Chondrocyte (in vitro differentiated cells): Measurements from ENCODE around the gene NUP85. TPM values are rescaled to one million over a fixed set of nuclear protein-coding genes. Genes with fewer than 3 reads are reported as not detected.
"Not testable (repeated sequence)": the region's sequence is repeated elsewhere in the genome, so short reads cannot be mapped to it uniquely, and the experiment has no call there.

Source experiments
- DNase-seq: peaks from one replicate; pipeline ENCODE4 v3.0.0; 2021; ENCODE audit warnings: mixed read lengths, low spot score
- H3K27ac Mint-ChIP-seq: one replicate; pipeline ENCODE4 v1.8.0; 2021; ENCODE audit warnings: mild to moderate bottlenecking, moderate library complexity, mixed read lengths; ENCODE audit not compliant: unreplicated experiment
- H3K27me3 Mint-ChIP-seq: 2 replicates; pipeline ENCODE4 v1.8.0; 2021; ENCODE audit warnings: low read depth, mixed read lengths
- H3K36me3 Mint-ChIP-seq: 2 replicates; pipeline ENCODE4 v1.8.0; 2021; ENCODE audit warnings: low read depth, mixed read lengths
- H3K4me1 Mint-ChIP-seq: 2 replicates; pipeline ENCODE4 v1.8.0; 2021; ENCODE audit warnings: low read depth, mild to moderate bottlenecking, mixed read lengths
- H3K4me3 Mint-ChIP-seq: one replicate; pipeline ENCODE4 v1.8.0; 2021; ENCODE audit warnings: mild to moderate bottlenecking, moderate library complexity, mixed read lengths; ENCODE audit not compliant: unreplicated experiment
- H3K9me3 Mint-ChIP-seq: 2 replicates; pipeline ENCODE4 v1.8.0; 2021; ENCODE audit warnings: low read depth, mixed read lengths
- long read RNA-seq: library from polyadenylated mRNA; stranded (forward); transcript quantifications from one replicate; pipeline ENCODE4 v2.0.0, GENCODE V29; 2021
- total RNA-seq: library from RNA; stranded (reverse); gene quantifications from 3 replicates; pipeline ENCODE4 v1.2.1, GENCODE V29; 2021
- TF ChIP-seq, protein P1 (sequence below): fragments of 200-600 bp; sonication (generic); IDR thresholded peaks from 2 replicates; pipeline ENCODE4 v1.5.0; 2021; ENCODE audit warnings: antibody characterized with exemption, mild to moderate bottlenecking, moderate library complexity

The NUP85 gene, protein sequence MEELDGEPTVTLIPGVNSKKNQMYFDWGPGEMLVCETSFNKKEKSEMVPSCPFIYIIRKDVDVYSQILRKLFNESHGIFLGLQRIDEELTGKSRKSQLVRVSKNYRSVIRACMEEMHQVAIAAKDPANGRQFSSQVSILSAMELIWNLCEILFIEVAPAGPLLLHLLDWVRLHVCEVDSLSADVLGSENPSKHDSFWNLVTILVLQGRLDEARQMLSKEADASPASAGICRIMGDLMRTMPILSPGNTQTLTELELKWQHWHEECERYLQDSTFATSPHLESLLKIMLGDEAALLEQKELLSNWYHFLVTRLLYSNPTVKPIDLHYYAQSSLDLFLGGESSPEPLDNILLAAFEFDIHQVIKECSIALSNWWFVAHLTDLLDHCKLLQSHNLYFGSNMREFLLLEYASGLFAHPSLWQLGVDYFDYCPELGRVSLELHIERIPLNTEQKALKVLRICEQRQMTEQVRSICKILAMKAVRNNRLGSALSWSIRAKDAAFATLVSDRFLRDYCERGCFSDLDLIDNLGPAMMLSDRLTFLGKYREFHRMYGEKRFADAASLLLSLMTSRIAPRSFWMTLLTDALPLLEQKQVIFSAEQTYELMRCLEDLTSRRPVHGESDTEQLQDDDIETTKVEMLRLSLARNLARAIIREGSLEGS
- 36.7 to 63.9 TPM (median 41.3 TPM) in 3 replicates for total RNA-seq
- long read RNA-seq, transcript NUP85-201 (19 exons, 2,121 nt): major isoform, 28 of 45 reads
- long read RNA-seq, partial matches to known transcripts: 2 of 45 reads
- long read RNA-seq, other reads (novel, unspliced or antisense): 10 of 45 reads

DNA sequence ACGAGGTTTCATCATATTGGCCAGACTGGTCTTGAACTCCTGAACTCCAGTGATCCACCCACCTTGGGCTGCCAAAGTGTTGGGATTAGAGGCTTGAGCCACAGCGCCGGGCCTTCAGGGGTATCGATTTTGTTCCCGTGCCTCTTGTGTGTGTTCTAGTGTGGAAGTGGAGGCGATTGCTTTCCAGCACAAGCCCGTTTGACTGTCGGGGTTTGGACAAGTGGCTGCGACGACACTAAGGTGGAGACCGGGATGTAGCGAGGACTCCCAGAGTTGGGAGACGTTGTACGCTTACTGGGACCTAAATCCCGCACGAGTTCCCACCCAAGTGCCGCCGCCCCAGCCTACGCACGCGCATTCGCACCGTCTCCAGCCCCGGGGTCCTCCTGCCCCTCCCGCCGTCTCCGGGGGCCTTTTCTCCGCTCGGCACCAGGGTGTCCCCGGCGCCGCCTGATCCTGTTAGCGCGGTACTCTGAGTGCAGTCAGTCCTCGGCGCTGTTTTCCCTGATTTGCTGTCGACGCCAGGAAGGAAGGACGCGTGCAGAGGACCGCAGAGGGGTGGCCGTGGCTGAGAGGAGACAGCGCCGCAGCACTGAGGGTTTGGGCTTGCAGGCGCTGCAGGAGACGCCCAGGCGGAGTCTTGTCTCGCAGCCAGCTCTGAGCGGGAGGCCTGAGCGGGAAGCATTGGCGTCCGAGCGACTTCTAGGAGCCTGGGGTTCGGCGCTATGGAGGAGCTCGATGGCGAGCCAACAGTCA is at the start of gene NUP85:
Gene NUP85, plus strand, starts transcription at position 643 of the 756 bp plus-strand sequence. Its CDS starts 83 bp downstream, at position 726.
- H3K4me3 Mint-ChIP-seq: peak within 1 kb of the TSS; percentile 91

DNA sequence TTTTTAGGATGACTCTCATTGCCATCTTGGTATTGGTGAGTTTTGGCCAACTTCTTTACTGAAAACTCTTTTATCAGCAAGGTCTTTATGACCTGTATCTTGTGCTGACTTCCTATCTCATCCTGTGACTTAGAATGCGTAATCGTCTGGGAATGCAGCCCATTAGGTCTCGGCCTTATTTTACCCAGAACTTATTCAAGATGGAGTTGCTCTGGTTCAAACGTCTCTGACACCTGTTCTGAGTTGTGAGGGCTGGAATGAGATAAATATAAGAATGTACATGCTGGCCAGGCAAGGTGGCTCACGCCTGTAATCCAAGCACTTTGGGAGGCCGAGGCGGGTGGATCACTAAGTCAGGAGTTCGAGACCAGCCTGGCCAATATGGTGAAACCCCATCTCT is 47.0 kb upstream of the NUP85 start:
- H3K27ac Mint-ChIP-seq, H3K9me3 Mint-ChIP-seq, H3K4me3 Mint-ChIP-seq, H3K27me3 Mint-ChIP-seq, H3K36me3 Mint-ChIP-seq: not testable (repeated sequence)
- peak; percentile 26 for DNase-seq
- H3K4me1 Mint-ChIP-seq: peaks cover 19% of the 10 kb centered on the region

More for the DNA sequence above, at the start of gene NUP85:
- peak within 1 kb of the TSS; percentile 100 for H3K27ac Mint-ChIP-seq
- no peaks in the 10 kb centered on the region for H3K9me3 Mint-ChIP-seq
- TF ChIP-seq, protein P1, sequence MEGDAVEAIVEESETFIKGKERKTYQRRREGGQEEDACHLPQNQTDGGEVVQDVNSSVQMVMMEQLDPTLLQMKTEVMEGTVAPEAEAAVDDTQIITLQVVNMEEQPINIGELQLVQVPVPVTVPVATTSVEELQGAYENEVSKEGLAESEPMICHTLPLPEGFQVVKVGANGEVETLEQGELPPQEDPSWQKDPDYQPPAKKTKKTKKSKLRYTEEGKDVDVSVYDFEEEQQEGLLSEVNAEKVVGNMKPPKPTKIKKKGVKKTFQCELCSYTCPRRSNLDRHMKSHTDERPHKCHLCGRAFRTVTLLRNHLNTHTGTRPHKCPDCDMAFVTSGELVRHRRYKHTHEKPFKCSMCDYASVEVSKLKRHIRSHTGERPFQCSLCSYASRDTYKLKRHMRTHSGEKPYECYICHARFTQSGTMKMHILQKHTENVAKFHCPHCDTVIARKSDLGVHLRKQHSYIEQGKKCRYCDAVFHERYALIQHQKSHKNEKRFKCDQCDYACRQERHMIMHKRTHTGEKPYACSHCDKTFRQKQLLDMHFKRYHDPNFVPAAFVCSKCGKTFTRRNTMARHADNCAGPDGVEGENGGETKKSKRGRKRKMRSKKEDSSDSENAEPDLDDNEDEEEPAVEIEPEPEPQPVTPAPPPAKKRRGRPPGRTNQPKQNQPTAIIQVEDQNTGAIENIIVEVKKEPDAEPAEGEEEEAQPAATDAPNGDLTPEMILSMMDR: peak; percentile 25
- no peaks in the 10 kb centered on the region for H3K27me3 Mint-ChIP-seq
- peak; percentile 97 for DNase-seq
- peaks cover 28% of the 10 kb centered on the region for H3K4me1 Mint-ChIP-seq
- peaks cover 5% of the 10 kb centered on the region for H3K36me3 Mint-ChIP-seq

DNA sequence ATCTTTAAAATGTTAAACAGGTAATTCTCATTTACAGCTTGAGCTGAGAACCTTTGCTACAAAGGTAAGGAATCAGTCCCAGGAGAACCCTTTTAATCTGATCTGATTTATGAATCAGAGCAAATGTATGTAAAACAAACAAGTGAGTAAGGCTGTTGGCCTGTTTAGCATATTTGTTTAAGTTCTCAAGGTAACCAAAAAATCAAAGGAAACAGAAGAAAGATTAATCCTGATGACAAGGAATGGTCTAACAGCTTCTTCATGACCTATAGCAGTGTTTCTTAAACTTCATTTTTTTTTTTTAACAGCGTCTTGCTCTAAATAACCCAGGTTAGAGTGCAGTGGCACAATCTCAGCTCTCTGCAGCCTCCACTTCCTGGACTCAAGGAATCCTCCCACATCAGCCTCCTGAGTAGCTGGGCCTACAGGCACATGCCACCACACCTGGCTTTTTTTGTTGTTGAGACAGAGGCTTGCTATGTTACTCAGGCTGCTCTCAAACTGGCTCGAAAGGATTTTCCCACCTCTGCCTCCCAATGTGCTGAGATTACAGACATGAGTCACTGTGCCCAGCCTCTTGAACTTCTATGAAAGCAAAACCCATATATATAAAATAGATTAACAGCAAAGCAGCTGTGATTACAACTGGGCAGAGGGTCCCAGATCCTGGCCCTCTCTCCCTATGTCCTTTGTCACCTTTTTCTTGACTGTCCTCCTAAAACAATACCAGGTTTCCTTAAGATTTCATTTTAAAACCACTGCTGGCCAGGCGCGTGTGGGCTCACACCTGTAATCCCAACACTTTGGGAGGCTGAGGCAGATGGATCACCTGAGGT is 46.1 kb upstream of the NUP85 start:
- Mint-ChIP-seq H3K4me3 (no peak overlapping the region), H3K27ac (peak overlapping the region; percentile 51), H3K9me3 (no peaks in the 10 kb centered on the region), H3K4me1 (peaks cover 19% of the 10 kb centered on the region), H3K36me3 (no peaks in the 10 kb centered on the region), H3K27me3 (no peaks in the 10 kb centered on the region)
- DNase-seq: peak; percentile 26
- TF ChIP-seq, protein P1: no peak

DNA sequence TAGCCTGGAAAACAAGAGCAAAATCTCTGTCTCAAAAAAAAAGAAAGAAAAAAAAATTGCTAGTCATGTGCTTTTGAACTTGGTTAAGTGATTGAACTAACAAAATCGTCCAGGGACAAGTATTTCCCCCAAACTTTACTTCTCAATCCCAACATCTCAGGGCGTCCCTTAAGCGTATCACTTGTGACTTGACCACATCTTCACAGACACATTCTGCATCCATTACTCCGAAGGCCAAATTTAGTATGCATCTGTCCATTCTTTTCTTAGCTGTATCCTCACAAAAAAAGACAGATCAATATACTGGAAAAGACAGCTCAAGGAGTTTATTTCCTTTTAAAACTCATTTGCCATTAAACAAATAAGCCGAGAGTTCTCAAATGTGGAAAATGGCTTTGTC is 45.3 kb upstream of the NUP85 start:
- H3K4me1 Mint-ChIP-seq: peaks cover 11% of the 10 kb centered on the region
- H3K27ac Mint-ChIP-seq: no peak overlapping the region
- H3K27me3 Mint-ChIP-seq: no peaks in the 10 kb centered on the region
- H3K9me3 Mint-ChIP-seq: no peaks in the 10 kb centered on the region
- DNase-seq: no peak
- TF ChIP-seq, protein P1: no peak
- H3K4me3 Mint-ChIP-seq: no peak overlapping the region
- H3K36me3 Mint-ChIP-seq: no peaks in the 10 kb centered on the region

DNA sequence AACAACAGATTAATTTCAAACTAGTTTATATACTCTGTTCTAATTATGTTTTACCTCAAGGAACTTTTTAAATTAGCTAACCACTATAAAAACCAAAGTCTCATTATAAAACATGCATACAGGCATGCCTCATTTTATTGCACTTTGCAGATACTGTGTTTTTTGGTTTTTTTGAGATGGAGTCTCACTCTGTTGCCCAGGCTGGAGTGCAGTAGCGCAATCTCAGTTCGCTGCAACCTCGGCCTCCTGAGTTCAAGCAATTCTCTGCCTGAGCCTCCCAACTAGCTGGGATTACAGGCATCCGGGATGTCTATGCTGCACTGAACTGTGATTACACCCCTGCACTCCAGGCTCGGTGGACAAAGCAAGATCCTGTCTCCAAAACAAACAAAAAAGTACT is 42.4 kb upstream of the NUP85 start:
- peak; percentile 6 for DNase-seq
- Mint-ChIP-seq H3K4me1 (peaks cover 10% of the 10 kb centered on the region), H3K27me3 (no peaks in the 10 kb centered on the region), H3K36me3 (peaks cover 7% of the 10 kb centered on the region), H3K4me3 (no peak overlapping the region), H3K9me3 (no peaks in the 10 kb centered on the region), H3K27ac (no peak overlapping the region)
- TF ChIP-seq, protein P1: no peak

DNA sequence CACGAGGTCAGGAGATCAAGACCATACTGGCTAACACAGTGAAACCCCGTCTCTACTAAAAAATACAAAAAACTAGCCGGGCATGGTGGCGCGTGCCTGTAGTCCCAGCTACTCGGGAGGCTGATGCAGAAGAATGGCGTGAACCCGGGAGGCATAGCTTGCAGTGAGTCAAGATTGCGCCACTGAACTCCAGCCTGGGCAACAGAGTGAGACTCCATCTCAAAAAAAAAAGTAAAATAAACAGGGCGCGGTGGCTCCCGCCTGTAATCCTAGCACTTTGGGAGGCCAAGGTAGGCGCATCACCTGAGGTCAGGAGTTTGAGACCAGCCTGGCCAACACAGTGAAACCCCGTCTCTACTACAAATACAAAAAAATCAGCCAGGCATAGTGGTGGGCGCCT is 40.9 kb upstream of the NUP85 start:
- H3K4me3 Mint-ChIP-seq, H3K27ac Mint-ChIP-seq, H3K27me3 Mint-ChIP-seq, H3K4me1 Mint-ChIP-seq, H3K36me3 Mint-ChIP-seq, H3K9me3 Mint-ChIP-seq: not testable (repeated sequence)
- DNase-seq: peak; percentile 18
